HG03139 (cell line): ENCODE measurements around the gene ANP32B.

ENCODE experiments used
- ATAC-seq: cut with Tn5 transposase; IDR thresholded peaks from one replicate; pipeline ENCODE4 v1.9.1; 2021; ENCODE audit not compliant: unreplicated experiment

Gene ANP32B

GRCh38 chr9:98057138-98057799 is 74.1 kb downstream of the ANP32B start:
- no peak for ATAC-seq

- ATAC-seq, result no peak
Measured at GRCh38 chr9:98062161-98062560, 79.0 kb downstream of the ANP32B start.

- no peak for ATAC-seq
Measured at GRCh38 chr9:98064623-98065392, 81.7 kb downstream of the ANP32B start.
